Measurements from ENCODE around the gene IFI27L1. TPM values are rescaled to one million over a fixed set of nuclear protein-coding genes. Genes with fewer than 3 reads are reported as not detected.

IFI27L1 gene
- polyA plus RNA-seq, 1 donor from 2014 or later = 37.9 TPM

- no peak overlapping the region for H3K4me2 ChIP-seq (ENCODE audit: low read length)
- no peaks in the 10 kb centered on the region for H3K79me2 ChIP-seq (replicated peaks; ENCODE audit: insufficient read depth, low read length)
- H3K36me3 ChIP-seq (ENCODE audit: insufficient read depth, low read length) = peaks cover 19% of the 10 kb centered on the region
- no peaks in the 10 kb centered on the region for H4K20me1 ChIP-seq (ENCODE audit: insufficient read depth)
- no peak overlapping the region for H3K27ac ChIP-seq (ENCODE audit: low read length)
- H3F3A ChIP-seq (ENCODE audit: insufficient read depth, low read length, poor library complexity, severe bottlenecking) = no peaks in the 10 kb centered on the region
- no peak overlapping the region for H3K9ac ChIP-seq (ENCODE audit: low read length)
- TF ChIP-seq SMC3 (conservative IDR thresholded peaks at IDR 0.05; ENCODE audit: poor library complexity) (no peak), REST (IDR thresholded peaks at IDR 0.05; ENCODE audit: borderline replicate concordance) (no peak), CTCF (IDR thresholded peaks at IDR 0.05; ENCODE audit: poor library complexity, severe bottlenecking) (no peak), EZH2 (IDR thresholded peaks at IDR 0.05; ENCODE audit: borderline replicate concordance, insufficient read depth, low read length, poor library complexity, severe bottlenecking) (no peak), POLR2AphosphoS5 (IDR thresholded peaks at IDR 0.05) (no peak), TAF1 (IDR thresholded peaks at IDR 0.05; ENCODE audit: low read depth) (no peak), EP300 (conservative IDR thresholded peaks at IDR 0.05; ENCODE audit: poor library complexity, severe bottlenecking) (no peak), MXI1 (conservative IDR thresholded peaks at IDR 0.05; ENCODE audit: poor library complexity, severe bottlenecking) (no peak), RAD21 (conservative IDR thresholded peaks at IDR 0.05) (no peak)
- H3K4me3 ChIP-seq (ENCODE audit: low read length) = no peak overlapping the region
- H3K9me3 ChIP-seq (ENCODE audit: low read length) = no peaks in the 10 kb centered on the region
- no peaks in the 10 kb centered on the region for H3K9me2 ChIP-seq (ENCODE audit: insufficient read depth, low read length)
- no peak overlapping the region for H2AFZ ChIP-seq (ENCODE audit: low read depth, low read length)
- H3K27me3 ChIP-seq (ENCODE audit: insufficient read depth, low read depth, low read length) = no peaks in the 10 kb centered on the region
Observed at GRCh38 chr14:94056579-94057308, 24.4 kb upstream of the IFI27L1 start.

- Histone ChIP-seq H3K36me3 (ENCODE audit: insufficient read depth, low read length) (peaks cover 19% of the 10 kb centered on the region), H3K4me3 (ENCODE audit: low read length) (no peak overlapping the region), H3K79me2 (replicated peaks; ENCODE audit: insufficient read depth, low read length) (peaks cover 1% of the 10 kb centered on the region), H3K27me3 (ENCODE audit: insufficient read depth, low read depth, low read length) (no peaks in the 10 kb centered on the region), H3K9me3 (ENCODE audit: low read length) (no peaks in the 10 kb centered on the region), H2AFZ (ENCODE audit: low read depth, low read length) (no peak overlapping the region), H3K4me2 (ENCODE audit: low read length) (no peak overlapping the region), H4K20me1 (ENCODE audit: insufficient read depth) (no peaks in the 10 kb centered on the region), H3F3A (ENCODE audit: insufficient read depth, low read length, poor library complexity, severe bottlenecking) (no peaks in the 10 kb centered on the region), H3K27ac (ENCODE audit: low read length) (no peak overlapping the region), H3K9me2 (ENCODE audit: insufficient read depth, low read length) (no peaks in the 10 kb centered on the region), H3K9ac (ENCODE audit: low read length) (no peak overlapping the region)
- TF ChIP-seq SMC3 (conservative IDR thresholded peaks at IDR 0.05; ENCODE audit: poor library complexity) (no peak), RAD21 (conservative IDR thresholded peaks at IDR 0.05) (no peak), TAF1 (IDR thresholded peaks at IDR 0.05; ENCODE audit: low read depth) (no peak), CTCF (IDR thresholded peaks at IDR 0.05; ENCODE audit: poor library complexity, severe bottlenecking) (no peak), POLR2AphosphoS5 (IDR thresholded peaks at IDR 0.05) (no peak), REST (IDR thresholded peaks at IDR 0.05; ENCODE audit: borderline replicate concordance) (no peak), EP300 (conservative IDR thresholded peaks at IDR 0.05; ENCODE audit: poor library complexity, severe bottlenecking) (no peak), MXI1 (conservative IDR thresholded peaks at IDR 0.05; ENCODE audit: poor library complexity, severe bottlenecking) (no peak)
Observed at GRCh38 chr14:94058128-94058673, 22.9 kb upstream of the IFI27L1 start.

Data from neural cell (in vitro differentiated cells).